ENCODE results near the gene PHLPP1.

PHLPP1 gene

DNA sequence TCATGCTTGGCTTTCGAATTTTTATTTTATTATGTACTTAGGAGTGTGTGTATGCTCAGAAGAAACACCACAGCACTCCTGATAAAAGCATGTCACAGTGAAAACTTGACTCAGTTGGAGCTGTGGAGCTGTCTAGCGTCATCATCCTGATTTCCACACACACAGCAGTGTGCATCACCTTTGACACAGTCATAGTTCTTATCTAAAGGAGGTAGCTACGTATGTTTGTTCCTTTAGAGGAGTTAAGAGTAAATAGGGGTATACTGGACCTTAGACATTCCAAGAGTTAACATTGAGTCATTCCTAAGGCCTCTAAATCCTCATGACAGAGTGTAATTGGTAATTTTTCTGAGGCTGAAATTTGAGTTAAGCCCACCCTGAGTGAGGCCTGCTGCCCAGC is 96.9 kb downstream of the PHLPP1 start:
- DNase-seq = no peak

- DNase-seq = no peak
Measured at GRCh38 chr18:62812876-62813275, 97.5 kb downstream of the PHLPP1 start.

GRCh38 chr18:62814132-62814759 is 98.9 kb downstream of the PHLPP1 start:
- no peak for DNase-seq

DNA sequence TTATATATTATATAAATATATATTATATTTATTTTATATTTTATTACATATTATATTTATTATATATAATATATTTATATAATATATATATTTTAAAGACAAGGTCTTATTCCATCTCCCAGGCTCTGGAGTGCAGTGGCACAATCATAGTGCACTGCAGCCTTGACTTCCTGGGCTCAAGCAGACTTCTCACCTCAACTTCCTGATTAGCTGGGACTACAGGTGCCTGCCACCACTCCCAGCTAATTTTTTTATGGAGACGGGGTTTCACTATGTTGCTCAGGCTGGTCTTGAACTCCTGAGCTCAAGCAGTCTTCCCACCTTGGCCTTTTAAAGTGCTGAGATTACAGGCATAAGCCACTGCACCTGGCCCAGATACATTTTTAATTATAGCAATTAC is 110.0 kb downstream of the PHLPP1 start:
- no peak for DNase-seq

- DNase-seq = no peak
Measured at GRCh38 chr18:62827397-62827796, 112.1 kb downstream of the PHLPP1 start.

DNA sequence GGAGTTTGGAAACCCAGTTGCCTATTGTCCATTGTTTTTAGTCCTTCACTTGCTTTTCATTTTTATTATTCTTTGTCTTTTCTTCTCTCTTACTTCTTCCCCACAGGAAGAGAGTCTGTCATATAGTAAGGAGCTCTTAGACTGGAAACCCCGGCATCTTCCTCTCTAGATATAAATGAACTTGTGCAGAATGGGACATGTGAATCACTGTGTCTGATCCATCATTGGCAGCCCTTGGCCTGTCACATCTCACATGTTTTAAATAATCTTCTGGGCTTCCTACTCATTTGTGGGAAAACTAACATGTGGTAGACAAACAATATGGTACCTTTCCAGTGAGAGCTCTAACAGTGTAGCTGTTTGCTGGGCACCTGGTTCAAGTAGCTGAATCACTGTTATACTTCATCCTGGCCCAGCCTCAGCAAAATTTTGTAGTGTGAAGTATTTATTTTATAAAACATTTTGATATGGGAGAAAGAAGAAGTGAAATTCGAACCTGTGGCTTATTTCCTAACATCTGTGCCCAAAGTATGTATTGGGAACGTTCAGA is 112.8 kb downstream of the PHLPP1 start:
- no peak for DNase-seq

DNA sequence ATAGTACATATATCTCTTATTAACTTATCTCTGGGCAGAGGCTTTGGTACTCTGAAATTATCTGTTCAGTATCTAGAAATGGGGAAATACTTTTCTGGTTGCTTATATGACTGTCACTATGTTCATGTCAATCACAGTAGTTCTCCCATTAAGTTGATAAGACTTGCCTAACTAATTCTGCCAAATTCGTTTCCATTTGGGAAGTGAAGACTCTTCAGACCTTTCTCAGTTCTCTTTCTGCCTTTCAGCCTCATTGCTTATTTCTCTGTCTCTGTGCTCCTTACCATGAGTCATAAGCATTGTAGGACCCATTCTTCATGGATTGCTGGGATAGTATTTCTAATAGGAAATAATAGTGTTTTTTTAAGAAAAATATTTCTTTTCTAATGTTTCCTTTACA is 113.5 kb downstream of the PHLPP1 start:
- DNase-seq = no peak

- DNase-seq = no peak
Measured at GRCh38 chr18:62829936-62830335, 114.6 kb downstream of the PHLPP1 start.

DNA sequence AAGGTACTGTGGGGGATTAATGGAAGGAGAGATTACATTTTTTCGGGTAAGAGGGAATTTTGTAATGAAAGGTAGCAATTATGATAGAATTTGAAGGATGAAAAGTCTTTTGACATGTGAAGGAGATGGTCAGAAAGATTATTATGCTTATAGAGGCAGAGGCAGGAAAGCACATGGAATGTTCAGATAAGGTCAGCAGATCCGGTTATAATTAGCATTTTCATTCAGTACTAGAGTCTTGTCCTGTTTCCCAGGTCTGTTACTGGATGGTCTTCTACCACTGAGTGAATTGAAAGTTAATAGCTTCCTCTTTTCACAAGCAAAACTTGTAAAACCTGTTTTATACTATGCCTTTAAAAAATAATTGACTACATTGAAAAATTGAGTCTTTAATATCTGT is 116.9 kb downstream of the PHLPP1 start:
- DNase-seq = no peak

DNA sequence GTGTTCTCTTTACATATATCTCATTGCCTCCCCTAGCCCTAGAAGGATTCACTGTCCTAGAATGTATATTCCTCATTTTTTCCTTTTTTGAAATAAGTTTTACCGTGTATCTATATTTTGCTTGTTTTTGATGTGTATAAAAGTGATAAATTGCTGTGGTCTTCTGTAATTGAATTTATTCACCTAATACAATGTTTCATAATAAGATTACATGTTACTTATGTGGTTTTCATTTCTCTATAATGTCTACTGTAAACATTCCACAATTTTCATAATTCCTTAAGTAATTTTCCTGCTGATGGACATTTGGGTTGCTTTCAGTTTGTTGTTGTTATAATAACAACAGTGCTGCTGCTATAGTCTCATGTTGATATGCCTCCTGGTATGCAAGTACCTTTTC is 118.2 kb downstream of the PHLPP1 start:
- no peak for DNase-seq

GRCh38 chr18:62834715-62835114 is 119.4 kb downstream of the PHLPP1 start:
- DNase-seq = no peak

DNA sequence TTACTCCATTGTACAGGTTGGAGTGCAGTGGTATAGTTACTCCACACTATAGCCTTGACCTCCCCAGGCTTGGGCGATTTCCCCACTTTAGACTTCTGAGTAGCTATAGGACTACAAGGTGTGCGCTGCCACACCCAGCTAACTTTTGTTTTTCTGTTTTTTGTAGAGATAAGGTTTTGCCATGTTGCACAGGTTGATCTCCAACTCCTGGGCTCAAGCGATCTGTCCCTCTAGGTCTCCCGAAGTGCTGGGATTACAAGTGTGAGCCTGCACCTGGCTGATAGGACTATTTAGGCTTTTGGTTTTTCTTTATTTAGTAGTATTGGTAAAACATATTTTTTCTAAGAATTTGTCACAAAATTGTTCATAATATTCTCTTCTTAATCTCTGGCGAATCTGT is 121.7 kb downstream of the PHLPP1 start:
- no peak for DNase-seq

DNA sequence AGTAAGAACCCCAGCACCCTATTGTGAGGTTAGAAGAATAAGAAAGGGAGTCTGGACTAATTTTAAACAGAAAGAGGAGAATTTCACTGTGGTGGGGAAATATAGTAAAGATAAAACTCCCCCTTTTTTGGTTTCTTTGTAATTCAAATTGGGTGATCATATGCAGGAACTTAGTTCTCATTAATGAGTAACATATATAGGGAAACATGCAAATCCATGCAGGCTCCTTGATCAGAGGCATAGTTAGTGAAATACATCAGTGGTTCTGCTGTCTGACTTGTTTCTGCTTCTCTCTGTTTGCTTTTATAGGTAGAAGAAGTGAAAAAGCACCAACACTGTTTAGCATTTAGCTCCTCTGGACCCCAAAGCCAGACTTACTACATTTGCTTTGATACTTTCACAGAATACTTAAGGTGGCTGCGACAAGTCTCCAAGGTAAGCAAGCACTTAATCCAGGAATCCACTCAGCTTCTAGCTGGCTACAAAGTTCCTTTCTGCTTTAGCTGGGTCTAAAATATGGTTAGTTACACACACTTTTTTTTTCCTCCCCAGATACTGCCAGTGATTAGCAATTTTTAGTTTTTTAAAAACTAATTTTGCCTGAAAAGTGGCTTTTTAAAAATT is 123.2 kb downstream of the PHLPP1 start:
- no peak for DNase-seq

DNA sequence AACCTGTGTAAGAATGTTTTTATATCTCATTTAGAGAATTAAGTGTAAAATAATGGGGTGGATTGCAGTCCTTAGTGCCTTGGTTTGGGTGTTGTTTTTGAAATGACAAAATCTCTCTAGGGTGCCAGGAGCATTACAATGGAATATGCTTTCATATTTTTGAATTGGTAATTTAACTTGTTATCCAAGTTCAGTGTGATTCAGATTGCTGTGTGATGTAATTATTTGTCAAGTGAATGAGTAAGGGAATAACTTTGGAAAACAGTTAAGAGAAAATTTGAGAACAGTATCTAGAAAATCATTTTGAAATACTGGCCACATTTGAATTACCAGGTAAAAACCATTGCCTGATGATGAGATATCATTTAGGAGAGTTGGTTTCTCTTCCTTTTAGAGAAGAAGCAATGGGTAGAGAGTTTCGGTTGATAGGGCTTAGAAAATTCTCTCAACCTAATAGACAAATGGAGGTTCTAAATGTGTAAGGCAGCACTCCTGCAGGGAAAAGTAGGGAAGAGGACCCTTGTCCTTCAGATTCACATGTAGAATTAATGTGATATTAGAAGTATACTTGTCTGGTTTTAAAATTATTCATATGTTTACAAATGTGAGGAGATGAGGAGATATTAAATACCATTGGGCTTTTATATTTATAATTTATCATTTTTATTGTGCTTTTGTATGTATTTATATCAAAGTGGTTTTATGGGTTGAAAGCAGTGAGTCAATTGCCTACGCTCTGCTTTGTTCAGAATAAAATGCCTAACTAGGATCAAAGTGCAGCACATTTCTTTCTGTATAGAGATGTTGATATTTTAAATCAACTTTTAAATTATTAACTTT is 124.8 kb downstream of the PHLPP1 start:
- no peak for DNase-seq

- no peak for DNase-seq
Measured at GRCh38 chr18:62841405-62841804, 126.1 kb downstream of the PHLPP1 start.

GRCh38 chr18:62842898-62843297 is 127.6 kb downstream of the PHLPP1 start:
- DNase-seq = no peak

- peak; percentile 38 for DNase-seq
Measured at GRCh38 chr18:62844850-62845643, 129.7 kb downstream of the PHLPP1 start.

DNA sequence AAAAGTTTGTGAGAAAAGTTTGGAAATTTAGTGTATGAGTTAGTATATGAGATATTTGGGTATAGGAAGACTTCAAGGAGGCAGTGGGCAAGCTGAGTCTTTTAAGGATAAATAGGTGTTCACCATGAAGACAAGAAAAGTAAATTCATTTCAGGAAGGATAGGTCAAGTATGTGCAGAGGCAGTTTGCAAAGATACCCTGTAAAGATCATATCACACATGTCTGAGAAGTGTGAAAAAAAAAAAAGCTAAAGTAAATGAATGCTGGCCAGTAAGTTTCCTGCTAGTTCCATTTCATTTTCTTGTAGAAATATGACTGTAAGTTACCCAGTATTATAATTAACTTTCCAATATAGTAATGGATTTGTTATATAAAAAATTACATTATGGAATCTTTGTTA is 131.0 kb downstream of the PHLPP1 start:
- no peak for DNase-seq

DNA sequence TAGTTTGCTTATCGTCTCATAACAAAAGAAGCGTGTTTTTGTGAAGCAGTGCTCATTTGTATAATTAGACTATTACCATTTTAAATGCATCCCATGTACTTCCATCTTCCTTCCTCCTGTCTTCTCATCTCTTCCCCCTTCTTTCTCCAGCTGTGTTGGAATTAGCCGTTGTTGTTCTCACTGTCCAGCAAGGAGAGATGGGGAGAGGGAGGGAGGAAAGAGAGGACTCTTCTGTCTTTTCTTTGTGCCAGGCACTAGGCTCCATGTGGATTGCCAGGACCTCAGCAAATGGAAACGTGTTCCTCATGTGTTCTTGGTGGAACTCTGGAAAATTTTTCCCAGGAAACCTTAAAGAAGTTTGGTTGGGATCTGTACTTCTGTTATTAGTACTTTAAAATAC is 131.7 kb downstream of the PHLPP1 start:
- DNase-seq = no peak

- no peak for DNase-seq
Measured at GRCh38 chr18:62848946-62849345, 133.6 kb downstream of the PHLPP1 start.

GRCh38 chr18:62850619-62851306 is 135.4 kb downstream of the PHLPP1 start:
- no peak for DNase-seq

- no peak for DNase-seq
Measured at GRCh38 chr18:62852851-62853250, 137.5 kb downstream of the PHLPP1 start.
